GM18508 (cell line): ENCODE results near the gene CLSTN3.

Experiments
- ATAC-seq: cut with Tn5 transposase; IDR thresholded peaks from one replicate; pipeline ENCODE4 v1.9.1; 2021; ENCODE audit warnings: moderate number of reproducible peaks; ENCODE audit not compliant: insufficient read depth, unreplicated experiment

CLSTN3 gene

DNA sequence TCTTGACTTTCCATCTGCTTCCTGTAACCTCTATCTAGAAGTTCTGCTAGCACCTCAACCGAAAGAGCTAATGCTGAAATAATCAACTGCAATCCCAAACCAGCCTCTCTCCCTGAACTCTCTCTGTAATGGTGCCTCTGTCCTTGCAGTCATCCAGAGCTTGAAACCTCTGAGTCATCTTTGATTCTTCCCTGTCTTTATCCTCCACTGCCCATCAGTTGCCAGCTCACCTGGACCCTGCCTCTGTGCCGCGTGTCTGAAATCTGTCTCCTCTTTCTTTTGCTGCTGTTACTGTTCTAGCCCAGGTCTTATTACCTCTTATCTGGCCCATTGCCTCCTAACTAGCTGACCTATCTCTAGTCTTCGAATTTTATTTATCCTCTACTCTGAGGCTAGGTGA, 15.5 kb downstream of the CLSTN3 start:
- no peak for ATAC-seq

DNA sequence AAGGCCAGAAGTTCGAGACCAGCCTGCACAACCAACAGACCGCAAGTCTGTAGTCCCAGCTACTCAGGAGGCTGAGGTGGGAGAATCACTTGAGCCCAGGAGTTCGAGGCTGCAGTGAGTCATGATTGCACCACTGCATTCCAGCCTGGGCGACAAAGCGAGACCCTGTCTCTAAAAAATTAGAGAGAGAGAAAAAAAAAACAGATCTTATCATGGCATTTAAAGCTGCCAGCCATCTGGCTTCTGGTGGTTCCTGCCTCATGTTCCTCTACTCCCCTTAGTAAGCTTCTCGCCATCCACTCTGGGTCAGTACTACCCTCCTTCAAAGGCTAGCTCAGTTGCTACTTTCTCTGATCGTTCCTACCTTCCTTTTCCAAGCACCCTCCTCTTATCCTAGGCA, 16.1 kb downstream of the CLSTN3 start:
- ATAC-seq, result no peak

GRCh38 chr12:7146906-7147305, 16.7 kb downstream of the CLSTN3 start:
- ATAC-seq, result no peak

DNA sequence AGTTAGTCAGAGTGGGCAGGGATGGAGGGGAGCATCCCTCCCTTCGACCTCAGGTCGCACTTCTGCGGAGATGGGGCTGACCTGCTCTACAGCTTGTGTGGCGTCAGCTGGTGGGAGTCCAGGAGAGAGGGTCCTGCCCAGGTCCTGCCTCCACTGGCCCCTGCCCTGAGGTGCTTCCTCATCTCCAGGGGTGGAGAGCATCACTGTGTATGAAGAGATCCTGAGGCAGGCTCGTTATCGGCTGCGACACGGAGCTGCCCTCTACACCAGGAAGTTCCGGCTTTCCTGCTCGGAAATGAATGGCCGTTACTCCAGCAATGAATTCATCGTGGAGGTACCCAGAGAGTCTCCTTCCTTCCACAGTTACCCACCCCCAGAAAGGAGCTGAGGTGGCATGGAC, 20.2 kb downstream of the CLSTN3 start:
- no peak for ATAC-seq

DNA sequence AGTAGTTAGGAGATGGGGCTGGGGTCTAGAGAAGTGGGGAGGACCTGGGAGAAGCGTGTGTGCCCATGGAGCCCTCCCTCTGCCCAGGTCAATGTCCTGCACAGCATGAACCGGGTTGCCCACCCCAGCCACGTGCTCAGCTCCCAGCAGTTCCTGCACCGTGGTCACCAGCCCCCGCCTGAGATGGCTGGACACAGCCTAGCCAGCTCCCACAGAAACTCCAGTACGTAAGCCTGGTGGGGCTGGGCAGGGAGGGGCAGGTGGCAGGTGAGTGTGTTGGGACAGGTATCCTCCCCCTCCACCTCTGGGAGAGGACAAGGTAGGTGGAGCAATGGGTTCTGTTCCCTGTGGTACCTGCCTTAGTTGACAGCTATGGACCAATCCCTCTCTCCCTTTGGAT, 20.7 kb downstream of the CLSTN3 start:
- no peak for ATAC-seq

- no peak for ATAC-seq
Measured at GRCh38 chr12:7151532-7151931, 21.4 kb downstream of the CLSTN3 start.

- no peak for ATAC-seq
Measured at GRCh38 chr12:7152818-7153217, 22.6 kb downstream of the CLSTN3 start.

- ATAC-seq, result no peak
Measured at GRCh38 chr12:7154042-7154441, 23.9 kb downstream of the CLSTN3 start.

GRCh38 chr12:7154901-7155470, 24.8 kb downstream of the CLSTN3 start:
- ATAC-seq, result no peak

DNA sequence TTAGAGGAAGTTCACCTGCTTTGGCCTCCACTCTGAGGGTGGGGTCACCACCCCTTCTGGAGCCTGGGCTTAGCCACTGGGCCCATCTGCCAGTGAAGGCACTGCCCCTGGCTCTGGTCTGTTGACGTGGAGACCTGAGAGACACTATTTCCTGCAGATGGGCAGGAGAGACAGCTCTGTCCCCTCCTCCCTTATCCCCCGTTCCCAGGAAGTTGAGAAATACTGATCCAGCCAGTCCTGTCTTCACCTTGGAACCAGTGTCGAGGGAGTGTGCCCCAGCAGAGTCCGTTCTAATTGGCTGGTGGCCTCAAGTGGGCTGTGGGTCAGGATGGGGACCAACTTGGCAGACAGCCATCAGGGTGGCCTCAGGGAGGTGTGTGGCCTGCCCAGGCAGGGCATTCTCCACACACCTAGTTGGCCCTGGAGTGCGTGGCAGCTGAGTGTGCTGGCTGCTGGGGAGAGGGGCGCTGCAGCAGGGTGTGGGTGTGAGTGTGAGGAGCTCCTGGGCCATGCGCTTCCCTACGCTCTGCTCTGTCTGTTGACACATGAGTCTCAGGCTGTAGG, 25.4 kb downstream of the CLSTN3 start:
- no peak for ATAC-seq

- ATAC-seq, result no peak
Measured at GRCh38 chr12:7156259-7157197, 26.4 kb downstream of the CLSTN3 start.

DNA sequence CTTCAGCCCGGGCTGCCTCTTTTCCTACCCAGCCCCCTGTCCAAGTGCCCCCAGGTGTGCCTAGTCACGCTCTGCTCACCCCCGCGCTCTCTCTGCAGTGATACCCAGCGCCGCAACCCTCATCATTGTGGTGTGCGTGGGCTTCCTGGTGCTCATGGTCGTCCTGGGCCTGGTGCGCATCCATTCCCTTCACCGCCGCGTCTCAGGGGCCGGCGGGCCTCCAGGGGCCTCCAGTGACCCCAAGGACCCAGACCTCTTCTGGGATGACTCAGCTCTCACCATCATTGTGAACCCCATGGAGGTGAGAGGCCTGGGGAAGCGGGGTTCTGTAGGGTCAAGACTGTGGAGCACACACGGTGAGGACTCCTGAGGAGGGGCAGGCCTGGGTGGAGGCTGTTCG, 27.2 kb downstream of the CLSTN3 start:
- no peak for ATAC-seq

- no peak for ATAC-seq
Measured at GRCh38 chr12:7158781-7159609, 28.8 kb downstream of the CLSTN3 start.

- no peak for ATAC-seq
Measured at GRCh38 chr12:7160183-7160582, 30.0 kb downstream of the CLSTN3 start.

- ATAC-seq, result no peak
Measured at GRCh38 chr12:7161327-7161726, 31.2 kb downstream of the CLSTN3 start.

- no peak for ATAC-seq
Measured at GRCh38 chr12:7161811-7162210, 31.6 kb downstream of the CLSTN3 start.

- ATAC-seq, result no peak
Measured at GRCh38 chr12:7162691-7163114, 32.5 kb downstream of the CLSTN3 start.

DNA sequence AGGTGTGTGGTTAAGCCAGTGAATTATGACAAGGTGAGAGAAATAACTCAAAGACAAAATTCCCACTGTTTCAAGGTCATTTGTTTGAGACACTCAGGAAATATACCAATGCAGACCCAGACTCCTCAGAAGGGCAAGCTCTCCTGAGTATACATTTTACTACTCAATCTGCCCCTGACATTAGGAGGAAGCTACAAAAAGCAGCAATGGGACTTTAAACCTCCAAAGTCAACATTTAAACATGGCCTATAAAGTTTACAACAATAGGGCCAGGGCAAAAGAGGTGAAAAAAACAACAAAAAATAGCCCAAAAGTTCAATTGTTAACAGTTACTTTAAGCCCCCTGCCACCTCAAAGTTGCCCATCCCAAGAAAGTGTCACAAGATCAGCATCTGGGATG, 39.8 kb downstream of the CLSTN3 start:
- ATAC-seq, result no peak

DNA sequence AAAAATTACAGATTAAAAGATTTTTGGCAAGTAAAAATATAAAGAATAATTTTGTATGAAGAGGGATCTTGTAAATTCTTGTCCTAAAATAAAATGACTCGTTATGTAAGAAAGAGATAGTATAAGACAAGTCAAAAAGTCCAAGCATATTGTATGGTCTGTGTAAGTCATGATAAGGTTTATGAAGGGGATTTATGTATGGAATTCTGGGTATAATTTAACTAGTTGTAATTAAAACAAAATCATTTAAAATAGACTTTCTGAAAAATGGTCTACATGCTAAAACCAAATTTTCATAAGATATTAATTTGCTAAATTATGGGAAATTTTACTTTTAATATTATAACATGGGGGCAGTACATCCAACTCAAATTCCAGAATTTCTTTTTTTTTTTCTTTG, 41.7 kb downstream of the CLSTN3 start:
- no peak for ATAC-seq

DNA sequence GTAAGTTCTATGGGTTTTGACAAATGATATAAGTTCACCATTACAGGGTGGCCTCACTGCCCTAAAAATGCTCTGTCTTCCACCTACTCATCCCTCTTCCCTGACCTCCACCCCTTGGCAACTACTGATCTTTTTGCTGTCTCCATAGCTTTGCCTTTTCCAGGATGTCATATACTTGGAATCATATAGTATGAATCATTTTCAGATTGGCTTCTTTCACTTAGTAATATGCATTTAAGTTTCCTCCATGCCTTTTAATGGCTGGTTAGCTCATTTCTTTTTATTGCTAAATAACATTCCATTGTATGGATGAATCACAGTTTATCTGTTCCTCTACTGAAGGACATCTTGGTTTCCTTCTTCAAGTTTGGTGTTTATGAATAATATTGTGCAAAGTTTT, 45.3 kb downstream of the CLSTN3 start:
- ATAC-seq, result no peak

- no peak for ATAC-seq
Measured at GRCh38 chr12:7176595-7176994, 46.4 kb downstream of the CLSTN3 start.
